GM19239 (cell line): Measurements from ENCODE around the gene ADAP1.
"Not testable (repeated sequence)": the region's sequence is repeated elsewhere in the genome, so short reads cannot be mapped to it uniquely, and the experiment has no call there.

Experiments used
- DNase-seq: peaks from one replicate; pipeline ENCODE4 v3.0.0; 2011; ENCODE audit warnings: low spot score; ENCODE audit not compliant: insufficient read length
- FAIRE-seq: peaks from 2 replicates; lab custom pipeline; 2011; peaks lifted over from hg19 to GRCh38; lab: Jason Lieb, UNC

The ADAP1 gene, protein sequence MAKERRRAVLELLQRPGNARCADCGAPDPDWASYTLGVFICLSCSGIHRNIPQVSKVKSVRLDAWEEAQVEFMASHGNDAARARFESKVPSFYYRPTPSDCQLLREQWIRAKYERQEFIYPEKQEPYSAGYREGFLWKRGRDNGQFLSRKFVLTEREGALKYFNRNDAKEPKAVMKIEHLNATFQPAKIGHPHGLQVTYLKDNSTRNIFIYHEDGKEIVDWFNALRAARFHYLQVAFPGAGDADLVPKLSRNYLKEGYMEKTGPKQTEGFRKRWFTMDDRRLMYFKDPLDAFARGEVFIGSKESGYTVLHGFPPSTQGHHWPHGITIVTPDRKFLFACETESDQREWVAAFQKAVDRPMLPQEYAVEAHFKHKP

DNA sequence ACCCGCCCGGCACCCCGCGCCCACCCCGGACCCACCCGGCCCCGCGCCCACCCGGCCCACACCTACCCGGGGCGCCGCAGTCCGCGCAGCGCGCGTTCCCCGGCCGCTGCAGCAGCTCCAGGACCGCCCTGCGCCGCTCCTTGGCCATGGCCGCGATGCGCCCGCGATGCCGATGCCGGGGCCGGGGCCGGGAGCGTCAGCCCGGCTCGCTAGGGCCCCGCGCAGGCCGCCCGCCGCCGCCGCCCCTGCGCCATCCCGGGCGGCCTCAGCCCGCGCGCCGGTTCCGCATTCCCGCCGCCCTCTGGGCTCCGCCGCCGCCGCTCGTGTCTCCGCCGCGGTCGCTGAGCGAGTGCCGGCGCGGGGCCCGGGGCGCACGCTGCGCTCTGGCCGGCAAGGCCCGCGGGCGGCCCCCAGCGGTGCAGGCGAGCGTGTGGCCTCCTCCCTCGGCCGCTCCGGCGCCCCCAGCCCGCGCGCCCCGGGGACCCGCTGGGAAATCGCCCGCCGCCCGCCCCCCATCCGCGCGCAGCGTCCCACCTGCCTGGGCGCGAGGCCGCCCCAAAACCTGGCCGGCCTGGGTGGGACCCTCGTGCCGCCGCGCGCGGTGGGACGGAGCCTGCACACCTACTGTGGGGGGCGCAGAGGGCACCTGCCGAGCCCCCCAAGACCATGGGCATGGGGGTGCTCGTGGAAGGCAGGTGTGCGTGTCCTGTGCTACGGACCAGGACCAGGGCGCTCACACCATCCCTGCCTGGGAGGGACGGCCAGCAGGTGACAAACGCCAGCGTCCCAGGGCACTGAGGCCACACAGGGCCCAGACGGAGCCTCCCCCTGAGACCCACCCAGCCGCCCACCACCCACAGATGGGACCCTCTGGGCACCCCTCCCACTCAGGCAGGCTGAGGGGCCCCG is at the start of gene ADAP1:
Gene ADAP1 (minus strand): TSS at position 351 of the 909 bp plus-strand sequence. CDS start 203 bp downstream, at position 148.
- FAIRE-seq (no peak), DNase-seq (peak; percentile 83)

DNA sequence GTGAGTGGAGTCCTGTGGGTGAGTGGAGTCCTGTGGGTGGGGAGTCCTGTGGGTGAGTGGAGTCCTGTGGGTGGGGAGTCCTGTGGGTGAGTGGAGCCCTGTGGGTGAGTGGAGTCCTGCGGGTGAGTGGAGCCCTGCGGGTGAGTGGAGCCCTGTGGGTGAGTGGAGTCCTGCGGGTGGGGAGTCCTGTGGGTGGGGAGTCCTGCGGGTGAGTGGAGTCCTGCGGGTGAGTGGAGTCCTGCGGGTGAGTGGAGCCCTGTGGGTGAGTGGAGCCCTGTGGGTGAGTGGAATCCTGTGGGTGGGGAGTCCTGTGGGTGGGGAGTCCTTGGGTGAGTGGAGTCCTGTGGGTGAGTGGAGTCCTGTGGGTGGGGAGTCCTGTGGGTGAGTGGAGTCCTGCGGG is 48.0 kb upstream of the ADAP1 start:
- FAIRE-seq, DNase-seq: not testable (repeated sequence)

DNA sequence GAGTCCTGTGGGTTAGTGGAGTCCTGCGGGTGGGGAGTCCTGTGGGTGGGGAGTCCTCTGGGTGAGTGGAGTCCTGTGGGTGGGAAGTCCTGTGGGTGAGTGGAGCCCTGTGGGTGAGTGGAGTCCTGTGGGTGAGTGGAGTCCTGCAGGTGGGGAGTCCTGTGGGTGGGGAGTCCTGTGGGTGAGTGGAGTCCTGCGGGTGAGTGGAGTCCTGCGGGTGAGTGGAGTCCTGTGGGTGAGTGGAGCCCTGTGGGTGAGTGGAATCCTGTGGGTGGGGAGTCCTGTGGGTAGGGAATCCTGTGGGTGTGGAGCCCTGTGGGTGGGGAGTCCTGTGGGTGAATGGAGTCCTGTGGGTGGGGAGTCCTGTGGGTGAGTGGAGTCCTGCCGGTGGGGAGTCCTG is 47.5 kb upstream of the ADAP1 start:
- FAIRE-seq, DNase-seq: not testable (repeated sequence)

DNA sequence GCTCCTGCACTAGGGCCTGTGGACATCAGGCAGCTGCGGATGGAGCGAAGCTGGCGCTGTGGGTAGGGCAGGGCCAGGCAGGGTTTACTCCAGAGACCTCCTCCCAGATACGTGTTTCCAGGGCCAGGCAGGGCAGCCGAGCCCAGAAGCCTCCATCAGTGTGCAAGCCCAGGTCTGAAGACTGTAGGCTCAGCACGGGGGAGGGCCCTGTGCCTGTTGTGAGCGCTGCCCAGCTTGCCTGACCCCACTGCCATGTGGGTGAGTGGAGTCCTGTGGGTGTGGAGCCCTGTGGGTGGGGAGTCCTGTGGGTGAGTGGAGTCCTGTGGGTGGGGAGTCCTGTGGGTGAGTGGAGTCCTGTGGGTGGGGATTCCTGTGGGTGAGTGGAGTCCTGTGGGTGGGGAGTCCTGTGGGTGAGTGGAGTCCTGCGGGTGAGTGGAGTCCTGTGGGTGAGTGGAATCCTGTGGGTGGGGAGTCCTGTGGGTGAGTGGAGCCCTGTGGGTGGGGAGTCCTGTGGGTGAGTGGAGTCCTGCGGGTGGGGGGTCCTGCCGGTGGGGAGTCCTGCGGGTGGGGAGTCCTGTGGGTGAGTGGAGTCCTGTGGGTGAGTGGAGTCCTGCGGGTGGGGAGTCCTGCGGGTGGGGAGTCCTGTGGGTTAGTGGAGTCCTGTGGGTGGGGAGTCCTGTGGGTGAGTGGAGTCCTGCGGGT is 46.7 kb upstream of the ADAP1 start:
- DNase-seq, FAIRE-seq: not testable (repeated sequence)

DNA sequence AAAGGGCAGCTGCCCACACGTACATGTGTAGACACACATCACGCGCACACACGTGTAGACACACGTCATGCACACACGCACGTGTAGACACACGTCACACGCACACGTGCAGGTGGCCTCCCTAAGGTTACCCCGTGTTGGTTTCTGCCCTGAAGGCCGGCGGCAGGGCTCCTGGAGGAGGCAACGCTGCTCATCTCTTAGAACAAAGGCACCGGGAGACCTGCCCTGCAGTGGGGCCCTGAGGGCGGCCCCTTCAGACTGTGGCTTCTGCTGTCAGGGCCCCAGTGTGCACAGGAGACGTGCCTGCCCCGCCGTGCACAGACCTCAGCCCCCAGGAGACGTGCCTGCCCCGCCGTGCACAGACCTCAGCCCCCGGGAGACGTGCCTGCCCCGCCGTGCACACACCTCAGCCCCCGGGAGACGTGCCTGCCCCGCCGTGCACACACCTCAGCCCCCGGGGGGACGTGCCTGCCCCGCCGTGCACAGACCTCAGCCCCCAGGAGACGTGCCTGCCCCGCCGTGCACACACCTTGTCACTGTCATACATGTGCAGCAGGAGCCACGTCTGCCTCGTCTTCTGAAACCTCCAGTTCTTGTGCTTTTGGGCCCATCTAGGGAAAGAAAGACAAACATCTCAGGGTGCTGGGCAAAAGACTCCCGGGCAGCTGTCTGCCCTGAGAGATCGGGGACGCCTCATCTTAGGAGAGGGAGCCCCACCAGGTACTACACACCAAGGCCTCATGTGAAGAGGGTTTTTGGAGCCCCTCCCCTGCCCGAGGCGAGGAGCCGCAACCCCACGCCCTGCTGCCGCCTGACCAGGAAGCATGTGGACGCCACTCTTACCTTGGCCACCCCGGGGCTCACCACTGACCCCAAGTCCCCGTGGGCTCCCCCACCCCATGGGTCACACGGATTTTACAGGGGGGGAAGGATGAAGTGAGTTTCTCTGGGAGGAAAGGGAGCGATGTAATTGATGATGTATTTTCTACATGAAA is 45.8 kb upstream of the ADAP1 start:
- FAIRE-seq (no peak), DNase-seq (no peak)

DNA sequence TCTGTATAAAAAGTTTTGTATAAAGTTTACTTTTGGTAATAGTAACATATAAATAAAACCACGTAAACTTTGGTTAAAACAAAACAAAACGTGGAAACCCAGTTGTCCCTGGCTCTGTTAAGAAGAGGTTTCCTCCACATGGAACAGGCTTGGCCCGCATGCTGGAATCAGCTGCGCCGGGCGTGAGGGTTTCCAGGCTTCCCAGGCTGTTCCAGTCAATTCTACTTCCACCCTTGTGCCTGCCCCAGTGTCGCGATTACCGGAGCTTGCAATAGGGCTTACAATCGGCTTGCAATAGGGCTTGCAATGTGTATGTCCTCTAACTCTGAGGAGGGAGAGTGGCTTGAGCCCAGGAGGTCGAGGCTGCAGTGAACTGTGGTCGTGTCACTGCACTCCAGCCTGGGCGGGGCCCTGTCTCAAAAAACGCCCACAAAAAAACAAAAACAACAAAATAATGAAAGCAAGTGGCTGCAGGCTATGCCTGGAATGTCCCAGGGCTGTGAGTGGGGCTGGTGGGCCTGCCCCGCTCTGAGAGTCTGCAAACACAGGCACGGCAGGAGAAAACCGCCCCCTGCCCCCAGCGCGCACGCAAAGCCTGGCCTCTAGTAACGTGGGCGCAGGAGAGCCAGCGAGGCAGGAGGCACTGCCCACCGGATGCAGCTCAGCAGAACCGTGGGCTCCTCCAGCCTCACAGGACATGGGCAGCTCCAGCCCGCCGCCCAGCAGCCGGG is 44.8 kb upstream of the ADAP1 start:
- FAIRE-seq (no peak), DNase-seq (no peak)

DNA sequence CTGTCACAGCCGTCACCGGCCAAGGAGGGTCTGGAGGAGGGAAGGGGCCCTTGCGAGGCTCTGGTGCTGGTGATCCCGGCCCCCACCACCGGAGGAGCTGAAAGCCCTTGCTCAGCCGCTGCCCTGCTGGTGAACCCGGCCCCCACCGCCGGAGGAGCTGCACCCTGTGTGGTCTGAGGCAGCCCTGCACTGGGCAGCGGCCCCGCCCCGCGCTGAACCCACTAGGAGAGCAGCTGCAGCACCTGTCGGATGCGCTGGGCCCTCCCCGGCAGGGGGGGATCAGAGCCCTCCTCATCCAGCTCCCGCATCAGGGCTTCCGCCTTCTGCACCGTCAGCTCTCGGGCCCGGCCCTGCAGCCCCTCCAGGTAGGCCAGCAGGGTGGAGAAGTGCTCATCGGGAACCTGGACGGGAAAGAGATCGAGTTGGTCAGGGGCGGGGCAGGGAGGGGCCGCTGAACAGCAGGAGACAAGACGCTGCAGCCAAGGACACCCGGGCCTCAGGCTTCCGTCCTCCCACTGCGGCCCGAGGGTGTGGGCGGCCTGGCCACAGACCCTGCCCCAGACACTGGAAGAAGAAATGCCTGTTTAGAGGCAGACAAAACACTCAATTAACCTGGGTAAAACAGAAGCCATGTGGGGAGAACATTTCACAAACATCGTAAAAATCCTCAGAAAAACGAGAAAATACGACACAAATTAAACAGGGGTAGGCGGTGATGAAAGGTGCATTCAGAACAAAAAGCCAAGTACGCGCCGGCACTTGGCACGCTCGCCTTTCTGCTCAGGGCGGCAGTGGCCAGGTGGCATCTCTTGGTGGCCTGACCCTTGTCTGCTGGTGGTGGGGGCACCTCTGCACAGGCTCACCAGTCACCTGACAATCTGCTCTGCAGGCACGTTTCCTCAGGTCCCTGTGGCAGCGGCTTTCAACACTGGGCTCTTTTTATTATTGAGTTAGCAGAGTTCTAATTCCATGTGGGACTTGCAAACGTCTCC is 43.2 kb upstream of the ADAP1 start:
- no peak for FAIRE-seq
- no peak for DNase-seq

DNA sequence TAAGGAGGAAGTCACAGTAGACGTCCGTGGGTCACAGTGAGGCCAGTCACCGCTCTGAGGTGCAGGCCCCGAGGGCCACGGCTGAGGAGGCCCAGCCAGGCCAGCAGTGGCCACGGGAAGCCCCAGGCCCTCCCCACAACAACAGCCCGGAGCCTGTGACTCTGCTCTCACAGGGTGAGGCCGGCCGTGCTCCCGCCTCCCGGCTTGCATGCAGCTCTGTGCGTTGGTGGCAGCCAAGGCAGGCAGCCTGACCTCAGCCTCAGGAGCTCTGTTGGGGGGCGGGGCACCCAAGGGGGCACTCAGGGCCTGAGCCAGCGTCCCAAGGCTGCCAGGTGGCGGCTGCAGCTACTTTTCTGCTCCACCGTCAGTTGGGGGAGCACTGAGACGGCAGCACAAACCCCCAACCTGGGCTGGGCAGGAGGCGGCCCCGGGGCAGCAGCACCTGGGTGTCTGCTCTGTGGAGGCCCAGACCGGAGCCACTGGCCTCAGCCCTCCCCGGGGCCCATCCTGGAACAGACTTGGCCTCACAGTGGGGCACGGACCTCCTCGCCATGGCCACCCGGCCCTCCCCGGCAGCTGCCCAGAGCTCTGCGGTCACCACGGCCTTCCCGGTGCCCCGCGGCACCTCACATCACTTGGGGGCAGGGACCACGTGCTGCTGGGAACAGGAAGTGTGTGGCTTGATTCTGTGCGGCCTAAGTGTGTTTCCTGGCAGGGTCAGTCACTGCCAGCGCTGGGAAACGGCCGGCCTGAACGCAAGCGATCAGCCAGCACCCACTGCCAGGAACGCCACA is 41.8 kb upstream of the ADAP1 start:
- DNase-seq (no peak), FAIRE-seq (no peak)

DNA sequence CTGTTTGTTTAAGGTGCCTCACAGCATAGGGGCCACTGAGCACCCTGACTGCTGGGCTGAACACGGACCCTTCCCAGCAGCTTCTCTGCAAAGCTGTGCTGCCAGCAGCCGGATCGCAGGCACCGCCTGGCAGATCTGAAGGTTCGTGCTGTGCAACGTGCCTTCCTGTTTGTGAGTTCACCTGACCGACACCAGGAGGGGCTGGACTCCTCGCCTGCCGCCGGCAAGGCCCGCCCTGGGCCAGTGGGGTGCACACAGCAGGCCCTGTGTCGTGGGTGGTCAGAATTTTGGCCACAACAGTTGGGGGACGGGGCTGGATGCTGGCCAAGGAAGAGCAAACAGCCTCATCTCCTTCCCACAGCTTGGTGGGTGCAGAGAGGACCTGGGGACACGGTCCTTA is 41.1 kb upstream of the ADAP1 start:
- no peak for FAIRE-seq
- DNase-seq, result no peak

DNA sequence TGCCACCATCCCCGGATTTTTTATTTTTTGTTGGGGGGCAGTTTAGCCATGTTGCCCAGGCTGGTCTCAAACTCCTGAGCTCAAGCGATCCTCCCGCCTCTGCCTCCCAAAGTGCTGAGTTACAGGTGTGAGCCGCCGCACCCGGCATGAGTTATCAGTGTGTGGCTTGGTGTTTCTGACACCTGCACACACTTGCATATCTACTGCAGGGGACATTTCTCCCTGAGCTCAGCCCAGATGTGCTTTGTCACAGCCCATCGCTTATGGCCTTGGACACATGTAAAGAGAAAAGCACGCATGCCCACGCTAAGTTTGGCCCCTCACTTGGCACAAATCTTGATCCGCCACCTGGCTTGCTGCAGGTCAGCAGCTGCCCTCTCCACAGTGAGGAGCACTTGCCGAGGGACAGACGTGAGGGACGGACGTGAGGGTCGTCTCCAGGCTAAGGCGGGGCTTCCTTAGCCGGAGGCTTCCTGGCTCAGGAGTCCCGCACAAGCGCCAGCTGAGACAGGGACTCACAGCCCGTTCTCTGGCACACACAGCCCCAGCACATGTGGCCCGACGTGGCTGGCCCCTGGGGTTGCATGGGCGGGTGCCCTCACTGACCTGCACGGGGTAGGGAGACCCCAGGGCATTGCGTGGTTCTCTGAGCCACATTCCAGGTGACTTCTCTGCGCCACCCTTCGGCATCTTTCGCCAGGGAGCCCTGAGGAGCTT is 40.3 kb upstream of the ADAP1 start:
- FAIRE-seq (no peak), DNase-seq (no peak)

DNA sequence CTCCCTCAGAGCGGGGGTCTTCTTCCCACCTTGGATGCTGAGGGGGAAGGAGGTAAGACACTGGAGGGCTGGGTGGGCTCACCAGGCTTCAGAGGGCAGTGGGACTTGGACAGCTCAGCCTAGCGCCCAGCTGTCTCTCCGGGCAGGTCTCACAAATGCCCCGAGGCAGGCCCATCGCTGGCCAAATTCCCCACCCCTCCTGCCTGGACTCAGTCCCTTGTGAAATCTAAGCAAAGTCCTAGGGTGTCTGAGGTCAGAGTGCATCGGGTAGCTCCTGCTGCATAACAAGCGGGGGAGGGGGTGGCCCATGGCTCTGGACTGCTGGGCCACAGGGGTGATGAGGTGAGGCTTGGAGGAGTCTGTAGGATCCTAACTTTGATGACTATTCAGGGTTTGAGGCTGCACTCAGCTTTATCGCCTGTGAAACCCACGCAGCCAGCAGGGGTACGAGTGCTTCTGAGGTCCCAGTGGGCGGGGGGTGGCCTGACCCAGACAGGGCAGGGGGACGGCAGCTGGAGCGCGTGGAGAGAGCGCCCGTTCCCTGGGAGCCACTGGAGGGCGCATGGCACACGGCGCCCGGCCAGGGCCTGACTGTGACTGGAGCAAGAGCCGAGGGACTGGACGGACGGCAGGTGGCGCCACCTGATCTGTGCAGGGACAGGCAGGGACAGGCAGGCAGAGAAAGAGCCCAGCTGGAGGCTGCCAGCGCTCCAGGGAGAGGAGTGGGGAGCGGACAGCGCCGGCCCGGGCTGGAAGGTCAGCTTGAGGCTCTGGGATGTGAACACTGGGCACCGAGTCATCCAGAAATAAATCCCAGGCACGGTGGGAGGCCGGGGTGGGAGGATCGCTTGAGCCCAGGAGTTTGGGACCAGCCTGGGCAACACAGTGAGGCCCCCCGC is 38.5 kb upstream of the ADAP1 start:
- peak; percentile 99 for DNase-seq
- peak; percentile 84 for FAIRE-seq

DNA sequence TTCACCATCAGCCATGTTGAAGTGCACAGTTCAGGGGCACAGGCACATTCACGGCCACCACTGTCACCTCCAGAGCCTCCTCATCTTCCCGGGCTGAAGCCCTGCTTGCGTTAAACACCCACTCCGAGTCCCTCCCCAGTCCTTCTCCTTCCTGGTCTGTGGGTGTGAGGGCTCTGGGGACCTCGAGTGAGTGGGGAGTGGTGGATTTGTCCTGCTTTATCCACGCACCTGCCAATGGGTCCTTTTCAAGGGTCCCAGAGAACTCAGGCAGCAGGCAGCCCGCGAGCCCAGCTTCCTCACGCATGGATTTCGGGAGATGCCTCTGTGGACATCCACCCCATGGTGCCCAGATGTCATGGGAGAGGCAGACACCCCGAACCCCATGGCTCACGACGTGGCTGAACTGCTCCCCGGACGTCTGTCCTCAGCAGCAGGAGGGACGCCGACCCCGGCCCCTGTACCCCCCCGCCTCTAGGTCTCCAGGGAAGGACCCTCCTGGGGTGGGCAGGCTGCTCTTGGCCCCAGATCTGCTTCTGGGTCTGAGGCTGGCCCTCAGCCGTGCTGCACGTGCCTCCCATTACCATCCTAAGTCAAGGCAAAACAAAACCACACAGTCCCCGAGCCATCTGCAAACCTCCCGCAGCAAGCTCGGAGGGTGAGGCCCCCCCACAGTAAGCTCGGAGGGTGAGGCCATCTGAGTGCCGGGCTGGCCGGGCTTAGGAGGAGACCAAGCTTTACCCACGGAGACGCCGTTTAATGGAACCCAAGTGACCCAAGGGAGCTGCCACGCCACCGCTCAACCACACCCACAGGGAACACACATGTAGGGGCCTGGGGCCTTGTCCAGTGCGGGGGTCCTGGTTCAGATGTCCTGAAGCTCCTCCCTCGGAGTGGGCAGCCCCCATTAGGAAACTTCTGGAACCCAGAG is 37.5 kb upstream of the ADAP1 start:
- no peak for FAIRE-seq

DNA sequence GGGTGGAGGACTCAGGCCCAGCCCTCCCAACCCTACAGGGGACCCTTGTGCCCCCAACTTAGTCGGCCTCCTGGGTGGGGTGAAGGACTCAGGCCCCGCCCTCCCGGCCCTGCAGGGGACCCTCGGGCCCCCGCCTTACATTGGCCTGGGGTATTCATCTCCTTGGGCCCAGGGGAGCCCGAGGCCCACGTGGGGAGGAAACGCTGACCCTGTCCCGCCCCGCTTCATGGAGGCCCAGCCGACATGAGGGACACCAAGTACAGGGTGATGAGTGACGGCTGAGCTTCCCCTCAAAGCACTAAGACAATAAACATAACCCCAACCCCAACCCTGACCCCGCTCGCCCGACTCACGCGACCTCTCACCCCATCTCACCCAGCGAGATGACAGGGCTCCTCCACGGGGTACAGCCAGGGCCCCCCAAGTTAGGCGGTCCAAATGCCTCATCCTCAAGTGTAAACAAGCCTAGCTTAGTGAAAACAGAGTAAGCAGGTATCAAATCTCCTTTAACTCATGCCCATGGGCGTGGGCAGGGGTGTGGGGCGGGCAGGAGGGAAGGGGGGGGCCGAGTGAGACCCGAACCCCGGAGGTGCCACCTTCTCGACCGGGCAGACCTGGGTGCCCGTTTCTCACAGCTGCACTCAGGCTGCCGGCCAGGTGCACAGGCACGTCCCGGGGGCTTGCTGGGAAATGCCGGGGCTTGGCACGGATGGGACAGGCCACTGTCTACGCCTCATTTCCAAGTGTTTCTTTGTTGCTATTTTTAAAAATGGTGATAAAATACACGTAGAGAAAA is 36.7 kb upstream of the ADAP1 start:
- no peak for DNase-seq
- no peak for FAIRE-seq

More for the DNA sequence above, 37.5 kb upstream of the ADAP1 start:
- DNase-seq, result no peak
